Liver (tissue), 9 donors: ENCODE results near the gene PGAP1. TPM values are rescaled to one million over a fixed set of nuclear protein-coding genes. Genes with fewer than 3 reads are reported as not detected.

Experiments
- DNase-seq: peaks from one replicate; pipeline ENCODE4 v3.0.0-alpha.2; 2017; ENCODE audit warnings: low spot score
- H3K27ac ChIP-seq, 2 donors: one replicate each; pipeline ENCODE4 v1.7.0; 2013; ENCODE audit warnings: inconsistent platforms in 2 of 2, low read length in 2 of 2, control low read depth in 1 of 2, low read depth in 1 of 2, mild to moderate bottlenecking in 1 of 2
- H3K27me3 ChIP-seq, 4 donors: one replicate each; pipeline versions ENCODE4 v1.6.1 to v1.7.0; 2013; ENCODE audit warnings: low read length in 3 of 4, inconsistent platforms in 1 of 4, mild to moderate bottlenecking in 1 of 4, moderate library complexity in 1 of 4; ENCODE audit not compliant: control insufficient read depth in 4 of 4, insufficient read depth in 4 of 4
- H3K36me3 ChIP-seq, 4 donors: one replicate each; pipeline versions ENCODE4 v1.6.1 to v1.7.0; 2013; ENCODE audit warnings: low read length in 3 of 4, mild to moderate bottlenecking in 3 of 4, low read depth in 1 of 4, moderate library complexity in 1 of 4; ENCODE audit not compliant: control insufficient read depth in 4 of 4, insufficient read depth in 3 of 4
- H3K4me1 ChIP-seq, 4 donors: one replicate each; pipeline versions ENCODE4 v1.6.1 to v1.7.0; 2013; ENCODE audit warnings: low read length in 3 of 4, mild to moderate bottlenecking in 3 of 4, moderate library complexity in 1 of 4; ENCODE audit not compliant: control insufficient read depth in 4 of 4, insufficient read depth in 4 of 4
- H3K4me3 ChIP-seq, 3 donors: one replicate each; pipeline versions ENCODE4 v1.6.1 to v1.7.0; 2013; ENCODE audit warnings: low read length in 3 of 3, control low read depth in 1 of 3, low read depth in 1 of 3, mild to moderate bottlenecking in 1 of 3
- H3K9ac ChIP-seq, 2 donors: one replicate each; pipeline ENCODE4 v1.7.0; 2013; ENCODE audit warnings: low read length in 2 of 2, mild to moderate bottlenecking in 2 of 2, moderate library complexity in 2 of 2, control low read depth in 1 of 2, low read depth in 1 of 2
- H3K9me3 ChIP-seq, 4 donors: one replicate each; pipeline versions ENCODE4 v1.6.1 to v1.7.0; 2013; ENCODE audit warnings: low read length in 3 of 4; ENCODE audit not compliant: control insufficient read depth in 4 of 4
- EGR1 ChIP-seq, 2 donors: IDR thresholded peaks; 2 replicates each; pipeline ENCODE4 v1.6.1; 2016 to 2018; ENCODE audit warnings: antibody characterized with exemption in 2 of 2, low read depth in 2 of 2
- FOXA1 ChIP-seq: IDR thresholded peaks from 2 replicates; pipeline ENCODE4 v1.6.1; 2016; ENCODE audit warnings: antibody characterized with exemption
- FOXA2 ChIP-seq: IDR thresholded peaks from 2 replicates; pipeline ENCODE4 v1.6.1; 2016; ENCODE audit warnings: antibody characterized with exemption
- GABPA ChIP-seq, 2 donors: IDR thresholded peaks in 1 of 2; conservative IDR thresholded peaks in 1 of 2; 2 replicates each; pipeline ENCODE4 v1.6.1; 2016; ENCODE audit warnings: antibody characterized with exemption in 2 of 2, mild to moderate bottlenecking in 1 of 2, moderate library complexity in 1 of 2
- HNF4A ChIP-seq, 2 donors: conservative IDR thresholded peaks; 2 replicates each; pipeline ENCODE4 v1.6.1; 2016; ENCODE audit warnings: antibody characterized with exemption in 2 of 2, mild to moderate bottlenecking in 2 of 2
- HNF4G ChIP-seq: IDR thresholded peaks from 2 replicates; pipeline ENCODE4 v1.6.1; 2016; ENCODE audit warnings: antibody characterized with exemption
- JUND ChIP-seq, 2 donors: IDR thresholded peaks; 2 replicates each; pipeline ENCODE4 v1.6.1; 2016; ENCODE audit warnings: antibody characterized with exemption in 2 of 2
- NR2F2 ChIP-seq: IDR thresholded peaks from 2 replicates; pipeline ENCODE4 v1.6.1; 2016; ENCODE audit warnings: antibody characterized with exemption
- RAD21 ChIP-seq, 2 donors: IDR thresholded peaks; 2 replicates each; pipeline ENCODE4 v1.6.1; 2016; ENCODE audit warnings: antibody characterized with exemption in 2 of 2, mild to moderate bottlenecking in 2 of 2
- RXRA ChIP-seq, 2 donors: IDR thresholded peaks; 2 replicates each; pipeline ENCODE4 v1.6.1; 2017 to 2018; ENCODE audit warnings: antibody characterized with exemption in 2 of 2, mild to moderate bottlenecking in 1 of 2
- SP1 ChIP-seq: IDR thresholded peaks from 2 replicates; pipeline ENCODE4 v1.6.1; 2018; ENCODE audit warnings: antibody characterized with exemption, mild to moderate bottlenecking
- TAF1 ChIP-seq: conservative IDR thresholded peaks from 2 replicates; pipeline ENCODE4 v1.6.1; 2016; ENCODE audit warnings: antibody characterized with exemption, mild to moderate bottlenecking
- YY1 ChIP-seq: IDR thresholded peaks from 2 replicates; pipeline ENCODE4 v1.6.1; 2016; ENCODE audit warnings: antibody characterized with exemption, mild to moderate bottlenecking
- WGBS: extraction: QIAGEN DNeasy Blood & Tissue Kit; methylation state at CpG from one replicate; pipeline ENCODE4 v1.1.7; 2013; 5-methylcytosine and 5-hydroxymethylcytosine counted together
- polyA plus RNA-seq, 2 donors: library from polyadenylated mRNA; stranded (reverse) in 1 of 2; unstranded in 1 of 2; fragments of 200-250 nt in 1 of 2; fragments of >200 nt in 1 of 2; fragmentation: Nextera tagmentation in 1 of 2; extraction: Ambion mirVana in 1 of 2; gene quantifications; one replicate each; pipeline versions ENCODE4 v1.2.1 to v1.2.3, GENCODE V29; 2013 to 2015
- total RNA-seq, 2 donors: library from RNA; depleted of rRNA; stranded (reverse); fragments of >200 nt; gene quantifications; one replicate each; pipeline ENCODE4 v1.2.3, GENCODE V29; 2014
- TF ChIP-seq, protein P1 (sequence below): IDR thresholded peaks from 2 replicates; pipeline ENCODE4 v1.6.1; 2016; ENCODE audit warnings: antibody characterized with exemption
- TF ChIP-seq, protein P2 (sequence below): IDR thresholded peaks from 2 replicates; pipeline ENCODE4 v1.6.1; 2016; ENCODE audit warnings: antibody characterized with exemption, mild to moderate bottlenecking
- TF ChIP-seq, protein P3 (sequence below): fragments of 150-350 bp; IDR thresholded peaks from 2 replicates; pipeline ENCODE4 v1.5.1; 2017; ENCODE audit warnings: improper control_type of control experiment, low read depth, low read length; ENCODE audit not compliant: missing input control
- TF ChIP-seq, protein P4 (sequence below): IDR thresholded peaks from 2 replicates; pipeline ENCODE4 v1.6.1; 2016; ENCODE audit warnings: antibody characterized with exemption
- TF ChIP-seq, protein P5 (sequence below): IDR thresholded peaks from 2 replicates; pipeline ENCODE4 v1.6.1; 2016; ENCODE audit warnings: antibody characterized with exemption
- donor health status: healthy.
- donor health status: healthy.
- donor health status: healthy.
- donor health status: healthy.
- donor health status: healthy.

Gene PGAP1
- total and polyA plus RNA-seq, 4 donors: 0.54 to 5.8 (median 2.3) TPM

DNA sequence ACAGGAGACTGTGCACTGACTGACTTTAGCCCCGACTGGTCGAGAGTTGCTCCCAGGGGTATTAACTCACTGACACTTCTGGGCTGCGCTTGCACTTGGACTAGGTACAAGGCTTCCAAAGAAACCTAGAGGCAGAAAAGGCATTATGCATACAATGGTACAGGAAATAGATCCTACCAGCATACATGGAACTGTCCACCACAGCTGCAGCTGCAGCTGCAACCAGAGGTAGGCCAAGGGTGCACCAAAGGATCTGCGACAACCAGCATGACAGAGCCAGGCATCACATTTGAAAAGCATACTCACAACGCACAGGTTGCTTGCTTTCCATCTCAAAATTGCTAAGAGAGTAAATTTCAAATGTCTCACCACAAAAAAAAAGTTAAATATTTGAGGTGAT, 22.6 kb upstream of the PGAP1 start:
- H3K4me3 ChIP-seq: no peak overlapping the region
- H3K27ac ChIP-seq: no peak overlapping the region
- no peaks in the 10 kb centered on the region for H3K4me1 ChIP-seq
- DNase-seq: no peak
- no peaks in the 10 kb centered on the region for H3K27me3 ChIP-seq
- no peak overlapping the region for H3K9ac ChIP-seq
- TF ChIP-seq, protein P1, sequence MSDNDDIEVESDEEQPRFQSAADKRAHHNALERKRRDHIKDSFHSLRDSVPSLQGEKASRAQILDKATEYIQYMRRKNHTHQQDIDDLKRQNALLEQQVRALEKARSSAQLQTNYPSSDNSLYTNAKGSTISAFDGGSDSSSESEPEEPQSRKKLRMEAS: no peak
- TF ChIP-seq NR2F2 (no peak), GABPA (IDR thresholded peaks at IDR 0.05 in 1 of 2, conservative IDR thresholded peaks at IDR 0.05 in 1 of 2) (no peak), TAF1 (no peak), SP1 (no peak), YY1 (no peak), RAD21 (IDR thresholded peaks at IDR 0.05) (no peak), FOXA2 (no peak), HNF4A (conservative IDR thresholded peaks at IDR 0.05) (no peak), HNF4G (no peak), JUND (IDR thresholded peaks at IDR 0.05) (no peak), FOXA1 (no peak)
- TF ChIP-seq, protein P2, sequence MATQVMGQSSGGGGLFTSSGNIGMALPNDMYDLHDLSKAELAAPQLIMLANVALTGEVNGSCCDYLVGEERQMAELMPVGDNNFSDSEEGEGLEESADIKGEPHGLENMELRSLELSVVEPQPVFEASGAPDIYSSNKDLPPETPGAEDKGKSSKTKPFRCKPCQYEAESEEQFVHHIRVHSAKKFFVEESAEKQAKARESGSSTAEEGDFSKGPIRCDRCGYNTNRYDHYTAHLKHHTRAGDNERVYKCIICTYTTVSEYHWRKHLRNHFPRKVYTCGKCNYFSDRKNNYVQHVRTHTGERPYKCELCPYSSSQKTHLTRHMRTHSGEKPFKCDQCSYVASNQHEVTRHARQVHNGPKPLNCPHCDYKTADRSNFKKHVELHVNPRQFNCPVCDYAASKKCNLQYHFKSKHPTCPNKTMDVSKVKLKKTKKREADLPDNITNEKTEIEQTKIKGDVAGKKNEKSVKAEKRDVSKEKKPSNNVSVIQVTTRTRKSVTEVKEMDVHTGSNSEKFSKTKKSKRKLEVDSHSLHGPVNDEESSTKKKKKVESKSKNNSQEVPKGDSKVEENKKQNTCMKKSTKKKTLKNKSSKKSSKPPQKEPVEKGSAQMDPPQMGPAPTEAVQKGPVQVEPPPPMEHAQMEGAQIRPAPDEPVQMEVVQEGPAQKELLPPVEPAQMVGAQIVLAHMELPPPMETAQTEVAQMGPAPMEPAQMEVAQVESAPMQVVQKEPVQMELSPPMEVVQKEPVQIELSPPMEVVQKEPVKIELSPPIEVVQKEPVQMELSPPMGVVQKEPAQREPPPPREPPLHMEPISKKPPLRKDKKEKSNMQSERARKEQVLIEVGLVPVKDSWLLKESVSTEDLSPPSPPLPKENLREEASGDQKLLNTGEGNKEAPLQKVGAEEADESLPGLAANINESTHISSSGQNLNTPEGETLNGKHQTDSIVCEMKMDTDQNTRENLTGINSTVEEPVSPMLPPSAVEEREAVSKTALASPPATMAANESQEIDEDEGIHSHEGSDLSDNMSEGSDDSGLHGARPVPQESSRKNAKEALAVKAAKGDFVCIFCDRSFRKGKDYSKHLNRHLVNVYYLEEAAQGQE: no peak
- TF ChIP-seq, protein P3, sequence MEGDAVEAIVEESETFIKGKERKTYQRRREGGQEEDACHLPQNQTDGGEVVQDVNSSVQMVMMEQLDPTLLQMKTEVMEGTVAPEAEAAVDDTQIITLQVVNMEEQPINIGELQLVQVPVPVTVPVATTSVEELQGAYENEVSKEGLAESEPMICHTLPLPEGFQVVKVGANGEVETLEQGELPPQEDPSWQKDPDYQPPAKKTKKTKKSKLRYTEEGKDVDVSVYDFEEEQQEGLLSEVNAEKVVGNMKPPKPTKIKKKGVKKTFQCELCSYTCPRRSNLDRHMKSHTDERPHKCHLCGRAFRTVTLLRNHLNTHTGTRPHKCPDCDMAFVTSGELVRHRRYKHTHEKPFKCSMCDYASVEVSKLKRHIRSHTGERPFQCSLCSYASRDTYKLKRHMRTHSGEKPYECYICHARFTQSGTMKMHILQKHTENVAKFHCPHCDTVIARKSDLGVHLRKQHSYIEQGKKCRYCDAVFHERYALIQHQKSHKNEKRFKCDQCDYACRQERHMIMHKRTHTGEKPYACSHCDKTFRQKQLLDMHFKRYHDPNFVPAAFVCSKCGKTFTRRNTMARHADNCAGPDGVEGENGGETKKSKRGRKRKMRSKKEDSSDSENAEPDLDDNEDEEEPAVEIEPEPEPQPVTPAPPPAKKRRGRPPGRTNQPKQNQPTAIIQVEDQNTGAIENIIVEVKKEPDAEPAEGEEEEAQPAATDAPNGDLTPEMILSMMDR: no peak
- TF ChIP-seq, protein P4, sequence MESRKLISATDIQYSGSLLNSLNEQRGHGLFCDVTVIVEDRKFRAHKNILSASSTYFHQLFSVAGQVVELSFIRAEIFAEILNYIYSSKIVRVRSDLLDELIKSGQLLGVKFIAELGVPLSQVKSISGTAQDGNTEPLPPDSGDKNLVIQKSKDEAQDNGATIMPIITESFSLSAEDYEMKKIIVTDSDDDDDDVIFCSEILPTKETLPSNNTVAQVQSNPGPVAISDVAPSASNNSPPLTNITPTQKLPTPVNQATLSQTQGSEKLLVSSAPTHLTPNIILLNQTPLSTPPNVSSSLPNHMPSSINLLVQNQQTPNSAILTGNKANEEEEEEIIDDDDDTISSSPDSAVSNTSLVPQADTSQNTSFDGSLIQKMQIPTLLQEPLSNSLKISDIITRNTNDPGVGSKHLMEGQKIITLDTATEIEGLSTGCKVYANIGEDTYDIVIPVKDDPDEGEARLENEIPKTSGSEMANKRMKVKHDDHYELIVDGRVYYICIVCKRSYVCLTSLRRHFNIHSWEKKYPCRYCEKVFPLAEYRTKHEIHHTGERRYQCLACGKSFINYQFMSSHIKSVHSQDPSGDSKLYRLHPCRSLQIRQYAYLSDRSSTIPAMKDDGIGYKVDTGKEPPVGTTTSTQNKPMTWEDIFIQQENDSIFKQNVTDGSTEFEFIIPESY: no peak
- TF ChIP-seq, protein P5, sequence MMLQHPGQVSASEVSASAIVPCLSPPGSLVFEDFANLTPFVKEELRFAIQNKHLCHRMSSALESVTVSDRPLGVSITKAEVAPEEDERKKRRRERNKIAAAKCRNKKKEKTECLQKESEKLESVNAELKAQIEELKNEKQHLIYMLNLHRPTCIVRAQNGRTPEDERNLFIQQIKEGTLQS: no peak
- 73% methylated on average over 5 of the region's 5 CpGs for WGBS
- no peaks in the 10 kb centered on the region for H3K36me3 ChIP-seq
- no peaks in the 10 kb centered on the region for H3K9me3 ChIP-seq

DNA sequence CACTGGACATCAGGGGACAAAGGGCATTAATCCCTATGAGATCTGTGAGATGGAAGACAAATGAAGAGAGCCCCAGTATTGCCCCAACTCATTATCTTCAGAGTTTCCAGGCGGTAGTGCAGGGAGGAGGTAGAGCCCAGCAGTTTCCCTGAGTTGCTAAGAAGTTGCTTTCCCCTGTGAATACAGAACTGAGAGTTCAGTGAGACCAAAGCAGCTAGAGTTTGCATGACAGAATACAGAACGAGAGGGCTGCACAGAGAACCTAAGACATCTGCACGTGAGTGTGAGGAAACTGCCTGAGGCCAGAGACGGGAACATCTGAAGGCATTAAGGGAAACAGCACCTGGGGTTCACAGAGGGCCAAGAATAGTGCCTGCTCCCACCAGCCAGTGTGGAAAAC, 18.1 kb upstream of the PGAP1 start:
- no peak for DNase-seq
- H3K27me3 ChIP-seq: no peaks in the 10 kb centered on the region
- 73% methylated on average over 4 of the region's 4 CpGs for WGBS
- no peak overlapping the region for H3K4me3 ChIP-seq
- TF ChIP-seq JUND (IDR thresholded peaks at IDR 0.05) (no peak), HNF4A (conservative IDR thresholded peaks at IDR 0.05) (no peak), RXRA (IDR thresholded peaks at IDR 0.05) (no peak), FOXA1 (no peak), YY1 (no peak), FOXA2 (no peak), NR2F2 (no peak), HNF4G (no peak), SP1 (no peak), EGR1 (IDR thresholded peaks at IDR 0.05; ENCODE audit: low read depth in 2 of 2) (no peak), TAF1 (no peak), GABPA (IDR thresholded peaks at IDR 0.05 in 1 of 2, conservative IDR thresholded peaks at IDR 0.05 in 1 of 2) (no peak)
- TF ChIP-seq, protein P4: no peak
- no peaks in the 10 kb centered on the region for H3K4me1 ChIP-seq
- no peaks in the 10 kb centered on the region for H3K9me3 ChIP-seq
- no peak overlapping the region for H3K27ac ChIP-seq
- no peak overlapping the region for H3K9ac ChIP-seq
- no peaks in the 10 kb centered on the region for H3K36me3 ChIP-seq
